ENCODE measurements around the gene NCAPG2. TPM values are rescaled to one million over a fixed set of nuclear protein-coding genes. Genes with fewer than 3 reads are reported as not detected.
"Not testable (repeated sequence)": the region's sequence is repeated elsewhere in the genome, so short reads cannot be mapped to it uniquely, and the experiment has no call there.

Gene NCAPG2
- total RNA-seq, 1 experiment from 2014 or later: 27.5 TPM

GRCh38 chr7:158724658-158725505, 20.3 kb upstream of the NCAPG2 start:
- DNase-seq (ENCODE audit: low read depth, low spot score): no peak
- in situ Hi-C loops (cut with HindIII; ENCODE audit: low pct_unique_long_range_greater_than_20kb, low sequenced_read_pairs): no loop called here

- in situ Hi-C loops (cut with HindIII; ENCODE audit: low pct_unique_long_range_greater_than_20kb, low sequenced_read_pairs): no loop called here
- DNase-seq (ENCODE audit: low read depth, low spot score): no peak
Observed at GRCh38 chr7:158723714-158724385, 19.2 kb upstream of the NCAPG2 start.

- DNase-seq (ENCODE audit: low read depth, low spot score): no peak
- in situ Hi-C loops (cut with HindIII; ENCODE audit: low pct_unique_long_range_greater_than_20kb, low sequenced_read_pairs): no loop called here
Observed at GRCh38 chr7:158723266-158723665, 18.7 kb upstream of the NCAPG2 start.

GRCh38 chr7:158722574-158723237, 18.1 kb upstream of the NCAPG2 start:
- in situ Hi-C loops (cut with HindIII; ENCODE audit: low pct_unique_long_range_greater_than_20kb, low sequenced_read_pairs): no loop called here
- DNase-seq (ENCODE audit: low read depth, low spot score): no peak

GRCh38 chr7:158720112-158720511, 15.5 kb upstream of the NCAPG2 start:
- in situ Hi-C loops (cut with HindIII; ENCODE audit: low pct_unique_long_range_greater_than_20kb, low sequenced_read_pairs): no loop called here

GRCh38 chr7:158716802-158717201, 12.2 kb upstream of the NCAPG2 start:
- in situ Hi-C loops (cut with HindIII; ENCODE audit: low pct_unique_long_range_greater_than_20kb, low sequenced_read_pairs): no loop called here
- no peak for DNase-seq (ENCODE audit: low read depth, low spot score)

More at GRCh38 chr7:158720112-158720511, 15.5 kb upstream of the NCAPG2 start:
- DNase-seq (ENCODE audit: low read depth, low spot score): no peak

GRCh38 chr7:158710651-158711102, 6.1 kb upstream of the NCAPG2 start:
- DNase-seq (ENCODE audit: low read depth, low spot score): no peak

GRCh38 chr7:158707610-158708009, 3.0 kb upstream of the NCAPG2 start:
- in situ Hi-C loops (cut with HindIII; ENCODE audit: low pct_unique_long_range_greater_than_20kb, low sequenced_read_pairs): no loop called here

More at GRCh38 chr7:158710651-158711102, 6.1 kb upstream of the NCAPG2 start:
- in situ Hi-C loops (cut with HindIII; ENCODE audit: low pct_unique_long_range_greater_than_20kb, low sequenced_read_pairs): no loop called here

GRCh38 chr7:158706710-158707590, 2.3 kb upstream of the NCAPG2 start:
- in situ Hi-C loops (cut with HindIII; ENCODE audit: low pct_unique_long_range_greater_than_20kb, low sequenced_read_pairs): no loop called here
- no peak for DNase-seq (ENCODE audit: low read depth, low spot score)

More at GRCh38 chr7:158707610-158708009, 3.0 kb upstream of the NCAPG2 start:
- peak; percentile 30 for DNase-seq (ENCODE audit: low read depth, low spot score)

- in situ Hi-C loops (cut with HindIII; ENCODE audit: low pct_unique_long_range_greater_than_20kb, low sequenced_read_pairs): no loop called here
- DNase-seq (ENCODE audit: low read depth, low spot score): no peak
Observed at GRCh38 chr7:158706273-158706704, 1.7 kb upstream of the NCAPG2 start.

GRCh38 chr7:158705234-158705850, 738 bp upstream of the NCAPG2 start:
- DNase-seq (ENCODE audit: low read depth, low spot score): peak; percentile 27
- in situ Hi-C loops (cut with HindIII; ENCODE audit: low pct_unique_long_range_greater_than_20kb, low sequenced_read_pairs): no loop called here

GRCh38 chr7:158703679-158704523, 703 bp downstream of the NCAPG2 start:
- DNase-seq (ENCODE audit: low read depth, low spot score); in situ Hi-C loops (cut with HindIII; ENCODE audit: low pct_unique_long_range_greater_than_20kb, low sequenced_read_pairs): not testable (repeated sequence)

- in situ Hi-C loops (cut with HindIII; ENCODE audit: low pct_unique_long_range_greater_than_20kb, low sequenced_read_pairs): no loop called here
- DNase-seq (ENCODE audit: low read depth, low spot score): no peak
Observed at GRCh38 chr7:158702944-158703343, 1.7 kb downstream of the NCAPG2 start.

GRCh38 chr7:158702196-158702595, 2.4 kb downstream of the NCAPG2 start:
- DNase-seq (ENCODE audit: low read depth, low spot score): no peak
- in situ Hi-C loops (cut with HindIII; ENCODE audit: low pct_unique_long_range_greater_than_20kb, low sequenced_read_pairs): no loop called here

GRCh38 chr7:158700008-158700407, 4.6 kb downstream of the NCAPG2 start:
- in situ Hi-C loops (cut with HindIII; ENCODE audit: low pct_unique_long_range_greater_than_20kb, low sequenced_read_pairs): no loop called here

GRCh38 chr7:158699341-158699740, 5.3 kb downstream of the NCAPG2 start:
- in situ Hi-C loops (cut with HindIII; ENCODE audit: low pct_unique_long_range_greater_than_20kb, low sequenced_read_pairs): no loop called here
- no peak for DNase-seq (ENCODE audit: low read depth, low spot score)

More at GRCh38 chr7:158700008-158700407, 4.6 kb downstream of the NCAPG2 start:
- no peak for DNase-seq (ENCODE audit: low read depth, low spot score)

All from SK-MEL-5 (cell line).